ENCODE measurements around the gene ZCCHC8. TPM values are rescaled to one million over a fixed set of nuclear protein-coding genes. Genes with fewer than 3 reads are reported as not detected.

Gene ZCCHC8
- total RNA-seq (24.4 and 26.5 TPM in 2 replicates), polyA plus RNA-seq (9.4 and 10.0 TPM in 2 replicates), polyA minus RNA-seq (10.0 and 11.4 TPM in 2 replicates), Bru-seq, nascent RNA (percentile 79 among the genes with signal in this experiment), BruChase-seq, experiment 1, labeled RNA remaining after a 6-hour chase (percentile 82 among the genes with signal in this experiment), BruChase-seq, experiment 2, labeled RNA remaining after a 2-hour chase (percentile 91 among the genes with signal in this experiment)
- 12.5 and 13.6 TPM in 2 replicates for polyA plus RNA-seq (2011; cell fraction: cytosol; rRNA removed)
- polyA plus RNA-seq (2011; cell fraction: nucleus; rRNA removed) = 34.1 and 41.2 TPM in 2 replicates
- 11.8 and 15.7 TPM in 2 replicates for polyA plus RNA-seq (2012)
- 11.6 TPM for polyA minus RNA-seq (2011; cell fraction: cytosol; rRNA and poly(A)+ RNA removed)
- 15.6 and 20.2 TPM in 2 replicates for polyA minus RNA-seq (2011; cell fraction: nucleus; rRNA and poly(A)+ RNA removed)
- long read RNA-seq, transcript ZCCHC8-210 (14 exons, 2,955 nt) = major isoform, 13 of 22 reads
- long read RNA-seq, partial matches to known transcripts = 4 of 22 reads
- long read RNA-seq, other reads (novel, unspliced or antisense) = 5 of 22 reads

DNA sequence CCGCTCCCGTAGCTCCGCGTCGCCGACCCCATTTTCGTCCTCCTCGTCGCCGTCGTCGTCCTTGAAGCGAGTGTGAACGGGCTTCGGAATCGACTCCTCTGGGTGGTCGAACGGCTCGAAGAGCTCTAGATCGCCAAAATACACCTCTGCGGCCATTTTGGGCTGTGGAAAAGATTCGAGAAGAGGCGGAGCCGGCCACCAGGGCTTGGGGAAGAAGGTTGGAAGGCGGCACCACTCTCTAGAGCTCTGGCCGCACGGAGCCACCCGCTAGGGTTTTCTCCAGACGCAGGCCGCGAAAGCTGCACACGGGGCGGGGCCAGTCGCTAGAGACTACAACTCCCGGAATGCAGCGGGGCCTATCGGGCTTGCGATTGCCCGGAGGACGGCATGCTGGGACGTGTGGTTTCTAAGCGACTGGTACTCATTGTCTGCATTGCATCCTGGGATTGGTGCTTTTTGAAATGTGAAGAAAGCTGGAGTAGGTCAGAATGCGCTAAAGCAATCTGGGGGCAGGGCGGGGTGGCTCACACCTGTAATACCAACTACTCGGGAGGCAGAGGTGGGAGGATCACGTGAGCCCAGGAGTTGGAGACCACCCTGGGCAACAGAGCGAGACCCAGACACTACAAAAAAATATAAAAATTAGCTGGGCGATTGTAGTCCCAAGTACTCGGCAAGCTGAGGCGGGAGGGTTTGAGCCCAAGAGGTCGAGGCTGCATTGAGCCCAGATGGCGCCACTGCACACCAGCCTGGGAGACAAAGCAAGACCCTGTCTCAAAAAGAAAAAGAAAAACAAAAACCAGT lies at the start of gene ZCCHC8:
TSS of gene ZCCHC8 (minus strand) at position 248 of the 804 bp plus-strand sequence. CDS start at position 156, 92 bp downstream.
- Histone ChIP-seq H3K27ac (ENCODE audit: insufficient read depth, low read depth, low read length) (peak within 1 kb of the TSS; percentile 69), H3K9me3 (replicated peaks; ENCODE audit: control insufficient read depth, insufficient read depth, low read length) (no peaks in the 10 kb centered on the region), H3K36me3 (ENCODE audit: control insufficient read depth in 2 of 2, extremely low read depth in 1 of 2, insufficient read depth in 2 of 2, low read length in 2 of 2) (peaks cover 11 to 14% of the 10 kb centered on the region in 2 experiments), H3K4me1 (ENCODE audit: control insufficient read depth, extremely low read depth, insufficient read depth, low read length) (peaks cover 20% of the 10 kb centered on the region), H3K4me3 (replicated peaks in 1 of 3; ENCODE audit: insufficient read depth in 1 of 3, low read depth in 1 of 3, low read length in 3 of 3) (peak within 1 kb of the TSS; percentile 60 to 99 (median 98)), H3K27me3 (ENCODE audit: control insufficient read depth in 2 of 2, insufficient read depth in 2 of 2, low read length in 2 of 2) (no peaks in the 10 kb centered on the region), H3K79me2 (ENCODE audit: control insufficient read depth, insufficient read depth, low read length) (peaks cover 30% of the 10 kb centered on the region), H3K4me2 (ENCODE audit: insufficient read depth, low read length) (peak within 1 kb of the TSS; percentile 95), H2AFZ (ENCODE audit: low read depth, low read length) (peak within 1 kb of the TSS; percentile 66), H3K9ac (replicated peaks; ENCODE audit: extremely low read depth, insufficient read depth, low read length) (peak within 1 kb of the TSS; percentile 93), H4K20me1 (replicated peaks; ENCODE audit: control insufficient read depth, extremely low read depth, insufficient read depth, low read length) (no peaks in the 10 kb centered on the region), H3K9me1 (replicated peaks; ENCODE audit: control insufficient read depth, extremely low read depth, insufficient read depth, low read length) (no peaks in the 10 kb centered on the region)
- dilution Hi-C loops (cut with MboI; ENCODE audit: extremely low pct_ligation_motif_present, low sequenced_read_pairs) = no loop called here
- peak; percentile 95 for FAIRE-seq
- ChIA-PET CTCF (interaction anchor here (1.0 to 4.7 kb wide), 7 partner anchors 12 to 177 kb away, joined by 3 to 44 read pairs (median 3); partner anchors contain the start of genes KNTC1 and RSRC2), POLR2A (interaction anchor here (0.9 to 2.2 kb wide), 5 partner anchors 10 to 101 kb away, joined by 3 to 14 read pairs (median 10); partner anchors contain the start of genes KNTC1 and RSRC2)
- DNase-seq (ENCODE audit: low read depth, low spot score) = peak; percentile 98
- TF ChIP-seq, protein P1, sequence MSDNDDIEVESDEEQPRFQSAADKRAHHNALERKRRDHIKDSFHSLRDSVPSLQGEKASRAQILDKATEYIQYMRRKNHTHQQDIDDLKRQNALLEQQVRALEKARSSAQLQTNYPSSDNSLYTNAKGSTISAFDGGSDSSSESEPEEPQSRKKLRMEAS (IDR thresholded peaks at IDR 0.05; ENCODE audit: insufficient read depth, insufficient read length) = peak; percentile 8
- TF ChIP-seq FOS (IDR thresholded peaks at IDR 0.05; ENCODE audit: borderline replicate concordance, insufficient read depth, low read length) (no peak), MYC (IDR thresholded peaks at IDR 0.05; ENCODE audit: low read depth, low read length) (no peak), POLR2A (IDR thresholded peaks at IDR 0.05; ENCODE audit: low read depth, low read length) (peak; percentile 66), GATA2 (IDR thresholded peaks at IDR 0.05; ENCODE audit: insufficient read depth, insufficient read length, low read depth, low read length) (no peak), EZH2 (IDR thresholded peaks at IDR 0.05; ENCODE audit: borderline replicate concordance, low read depth, low read length, severe bottlenecking) (no peak), POLR2AphosphoS5 (IDR thresholded peaks at IDR 0.05; ENCODE audit: insufficient read depth, low read depth, low read length) (peak; percentile 76)
- TF ChIP-seq, protein P2, sequence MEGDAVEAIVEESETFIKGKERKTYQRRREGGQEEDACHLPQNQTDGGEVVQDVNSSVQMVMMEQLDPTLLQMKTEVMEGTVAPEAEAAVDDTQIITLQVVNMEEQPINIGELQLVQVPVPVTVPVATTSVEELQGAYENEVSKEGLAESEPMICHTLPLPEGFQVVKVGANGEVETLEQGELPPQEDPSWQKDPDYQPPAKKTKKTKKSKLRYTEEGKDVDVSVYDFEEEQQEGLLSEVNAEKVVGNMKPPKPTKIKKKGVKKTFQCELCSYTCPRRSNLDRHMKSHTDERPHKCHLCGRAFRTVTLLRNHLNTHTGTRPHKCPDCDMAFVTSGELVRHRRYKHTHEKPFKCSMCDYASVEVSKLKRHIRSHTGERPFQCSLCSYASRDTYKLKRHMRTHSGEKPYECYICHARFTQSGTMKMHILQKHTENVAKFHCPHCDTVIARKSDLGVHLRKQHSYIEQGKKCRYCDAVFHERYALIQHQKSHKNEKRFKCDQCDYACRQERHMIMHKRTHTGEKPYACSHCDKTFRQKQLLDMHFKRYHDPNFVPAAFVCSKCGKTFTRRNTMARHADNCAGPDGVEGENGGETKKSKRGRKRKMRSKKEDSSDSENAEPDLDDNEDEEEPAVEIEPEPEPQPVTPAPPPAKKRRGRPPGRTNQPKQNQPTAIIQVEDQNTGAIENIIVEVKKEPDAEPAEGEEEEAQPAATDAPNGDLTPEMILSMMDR (IDR thresholded peaks at IDR 0.05; ENCODE audit: extremely low read depth in 1 of 2, insufficient read depth in 1 of 2, low read depth in 1 of 2, low read length in 2 of 2) = no peak
- intact Hi-C loops (cut with micrococcal nuclease) = loop anchor here (1.0 to 2.0 kb wide), 4 partner anchors 26 to 252 kb away; partner anchors contain the start of genes CLIP1, KNTC1 and RSRC2
- BruUV-seq (replicated peaks) = TSS peak; percentile 83
